A549 (cell line): ENCODE measurements around the gene ARL15. TPM values are rescaled to one million over a fixed set of nuclear protein-coding genes. Genes with fewer than 3 reads are reported as not detected.

Experiments
- ATAC-seq, 2 experiments: fragments of 200-7000 bp in 1 of 2; fragments of >200 bp in 1 of 2; cut with Nextera tagmentation in 1 of 2; cut with Tn5 transposase in 1 of 2; 3 replicates each; pipeline versions ENCODE4 v1.8.0 to v1.9.1; 2018 to 2020; ENCODE audit warnings: mild to moderate bottlenecking in 1 of 2, moderate library complexity in 1 of 2
- CTCF ChIA-PET: fragments of 300-600 bp; sonication (Branson Sonifier 250); formaldehyde crosslinking; extraction: SDS; loops from one replicate; lab custom pipeline; 2021; ENCODE audit warnings: antibody characterized with exemption, inconsistent platforms; lab: Yijun Ruan, JAX
- POLR2A ChIA-PET: fragments of 350-600 bp; formaldehyde crosslinking; extraction: SDS; loops from one replicate; lab custom pipeline; 2021; ENCODE audit warnings: antibody characterized with exemption, inconsistent platforms; lab: Yijun Ruan, JAX
- DNase-seq, 2 experiments: peaks; one replicate each; pipeline versions ENCODE4 v3.0.0 to v3.0.0-alpha.2; 2011 to 2016; ENCODE audit warnings: low read depth in 1 of 2, low spot score in 1 of 2
- FAIRE-seq: peaks from 2 replicates; lab custom pipeline; 2011; peaks lifted over from hg19 to GRCh38; lab: Jason Lieb, UNC
- H3K27ac ChIP-seq, 2 experiments: fragments of >200 bp; sonication (Bioruptor Twin); formaldehyde crosslinking; 3 replicates each; pipeline ENCODE4 v1.5.1; 2016 to 2017
- H3K4me1 ChIP-seq: fragments of >200 bp; sonication (Bioruptor Twin); formaldehyde crosslinking; 3 replicates; pipeline ENCODE4 v1.6.1; 2016
- H3K4me2 ChIP-seq: fragments of >200 bp; sonication (Bioruptor Twin); formaldehyde crosslinking; 3 replicates; pipeline ENCODE4 v1.6.1; 2016
- H3K4me3 ChIP-seq: fragments of >200 bp; sonication (Bioruptor Twin); formaldehyde crosslinking; 3 replicates; pipeline ENCODE4 v1.5.1; 2016
- H3K9me3 ChIP-seq: fragments of >200 bp; sonication (Bioruptor Twin); formaldehyde crosslinking; 3 replicates; pipeline ENCODE4 v1.6.1; 2016
- CBX8 ChIP-seq: fragments of 200-600 bp; sonication (generic); IDR thresholded peaks from 2 replicates; pipeline ENCODE4 v1.6.1; 2016
- CEBPB ChIP-seq, 2 experiments: fragments of >200 bp in 1 of 2; sonication (Bioruptor Twin) in 1 of 2; formaldehyde crosslinking in 1 of 2; IDR thresholded peaks; 2 replicates each; pipeline ENCODE4 v1.6.1; 2012 to 2016
- CHD2 ChIP-seq: fragments of 150-350 bp; IDR thresholded peaks from 2 replicates; pipeline ENCODE4 v1.6.1; 2014; ENCODE audit warnings: low read length; ENCODE audit not compliant: partially characterized antibody
- EP300 ChIP-seq, 2 experiments: fragments of >200 bp; sonication (Bioruptor Twin); formaldehyde crosslinking; IDR thresholded peaks; 2 replicates in 1 of 2; 3 replicates in 1 of 2; pipeline ENCODE4 v1.6.1; 2016 to 2017
- FOSB ChIP-seq: fragments of 250-450 bp; sonication (Bioruptor Pico); IDR thresholded peaks from 2 replicates; pipeline ENCODE4 v1.5.0; 2020; ENCODE audit warnings: mild to moderate bottlenecking, moderate library complexity
- FOSL2 ChIP-seq, 2 experiments: fragments of 450-650 bp in 1 of 2; fragments of >200 bp in 1 of 2; sonication (Bioruptor Twin) in 1 of 2; formaldehyde crosslinking; IDR thresholded peaks; 2 replicates each; pipeline versions ENCODE4 v1.5.0 to v1.6.1; 2016 to 2020; ENCODE audit warnings: mild to moderate bottlenecking in 1 of 2, moderate library complexity in 1 of 2
- HEYL ChIP-seq: fragments of 250-450 bp; sonication (Bioruptor Pico); IDR thresholded peaks from 2 replicates; pipeline ENCODE4 v1.8.0; 2021; ENCODE audit warnings: mild to moderate bottlenecking, moderate library complexity
- HOXA7 ChIP-seq: fragments of 250-450 bp; sonication (Bioruptor Pico); IDR thresholded peaks from 2 replicates; pipeline ENCODE4 v1.5.0; 2020; ENCODE audit warnings: mild to moderate bottlenecking, moderate library complexity
- HOXB13 ChIP-seq: fragments of 250-450 bp; sonication (Bioruptor Pico); IDR thresholded peaks from 2 replicates; pipeline ENCODE4 v1.5.0; 2020; ENCODE audit warnings: low read depth, mild to moderate bottlenecking, moderate library complexity
- MAFK ChIP-seq: fragments of 450-650 bp; IDR thresholded peaks from 2 replicates; pipeline ENCODE4 v1.6.1; 2014; ENCODE audit not compliant: partially characterized antibody
- MAZ ChIP-seq: fragments of 150-350 bp; IDR thresholded peaks from 2 replicates; pipeline ENCODE4 v1.6.1; 2014; ENCODE audit warnings: antibody characterized with exemption, low read depth, low read length, borderline replicate concordance
- MYC ChIP-seq: IDR thresholded peaks from 2 replicates; pipeline ENCODE4 v1.6.1; 2012; ENCODE audit warnings: mild to moderate bottlenecking, inconsistent platforms, low read length, improper control_type of control experiment, borderline replicate concordance
- NFE2L2 ChIP-seq: fragments of 150-350 bp; conservative IDR thresholded peaks from 2 replicates; pipeline ENCODE4 v1.6.1; 2014; ENCODE audit warnings: low read length
- PHF8 ChIP-seq: fragments of 200-600 bp; sonication (generic); IDR thresholded peaks from 2 replicates; pipeline ENCODE4 v1.6.1; 2016; ENCODE audit warnings: low read depth, mild to moderate bottlenecking, antibody characterized with exemption, moderate library complexity, borderline replicate concordance
- RARB ChIP-seq: fragments of 250-450 bp; sonication (Bioruptor Pico); IDR thresholded peaks from 2 replicates; pipeline ENCODE4 v1.8.0; 2021; ENCODE audit warnings: mild to moderate bottlenecking, moderate library complexity
- RNF2 ChIP-seq: fragments of 200-600 bp; sonication (generic); IDR thresholded peaks from 2 replicates; pipeline ENCODE4 v1.6.1; 2016; ENCODE audit warnings: low read depth, mild to moderate bottlenecking, antibody characterized with exemption, moderate library complexity, borderline replicate concordance
- SMC3 ChIP-seq: fragments of >200 bp; sonication (Bioruptor Twin); formaldehyde crosslinking; IDR thresholded peaks from 3 replicates; pipeline ENCODE4 v1.6.1; 2018; ENCODE audit warnings: inconsistent platforms
- SREBF2 ChIP-seq: fragments of 450-650 bp; IDR thresholded peaks from 2 replicates; pipeline ENCODE4 v1.6.1; 2014; ENCODE audit warnings: mild to moderate bottlenecking, moderate library complexity
- TP53 ChIP-seq: fragments of 250-450 bp; sonication (Bioruptor Pico); IDR thresholded peaks from 2 replicates; pipeline ENCODE4 v1.5.0; 2021; ENCODE audit warnings: mild to moderate bottlenecking, moderate library complexity
- WGBS: methylation state at CpG from one replicate; pipeline ENCODE4 v1.1.6; 2017; ENCODE audit errors: missing lambda C conversion rate; 5-methylcytosine and 5-hydroxymethylcytosine counted together
- polyA plus RNA-seq, 4 experiments: library from polyadenylated mRNA; depleted of rRNA in 3 of 4; stranded (reverse); fragments of >200 nt; fragmentation: RNase III in 1 of 4; extraction: RNeasy Plus Mini Kit Qiagen cat#74134 plus additional on column Dnase treatment in 1 of 4; gene quantifications; 2 replicates in 3 of 4; 3 replicates in 1 of 4; pipeline ENCODE4 v1.2.3, GENCODE V29; 2011 to 2017
- TF ChIP-seq, protein P1 (sequence below): fragments of 250-450 bp; sonication (Bioruptor Pico); IDR thresholded peaks from 2 replicates; pipeline ENCODE4 v1.5.0; 2020; ENCODE audit warnings: low read depth, mild to moderate bottlenecking, moderate library complexity
- TF ChIP-seq, protein P2 (sequence below): fragments of 450-650 bp; IDR thresholded peaks from 2 replicates; pipeline ENCODE4 v1.6.1; 2014; ENCODE audit warnings: antibody characterized with exemption
- TF ChIP-seq, protein P3 (sequence below): fragments of >200 bp; sonication (Bioruptor Twin); formaldehyde crosslinking; IDR thresholded peaks from 3 replicates; pipeline ENCODE4 v1.5.1; 2016
- TF ChIP-seq, protein P4 (sequence below): fragments of 200-600 bp; sonication (generic); IDR thresholded peaks from 2 replicates; pipeline ENCODE4 v1.6.1; 2016; ENCODE audit warnings: antibody characterized with exemption, mild to moderate bottlenecking, moderate library complexity

The ARL15 gene
- polyA plus RNA-seq, 2 of the 4 experiments (the other 2 are of a cell fraction), result 11.8 to 12.1 TPM

DNA sequence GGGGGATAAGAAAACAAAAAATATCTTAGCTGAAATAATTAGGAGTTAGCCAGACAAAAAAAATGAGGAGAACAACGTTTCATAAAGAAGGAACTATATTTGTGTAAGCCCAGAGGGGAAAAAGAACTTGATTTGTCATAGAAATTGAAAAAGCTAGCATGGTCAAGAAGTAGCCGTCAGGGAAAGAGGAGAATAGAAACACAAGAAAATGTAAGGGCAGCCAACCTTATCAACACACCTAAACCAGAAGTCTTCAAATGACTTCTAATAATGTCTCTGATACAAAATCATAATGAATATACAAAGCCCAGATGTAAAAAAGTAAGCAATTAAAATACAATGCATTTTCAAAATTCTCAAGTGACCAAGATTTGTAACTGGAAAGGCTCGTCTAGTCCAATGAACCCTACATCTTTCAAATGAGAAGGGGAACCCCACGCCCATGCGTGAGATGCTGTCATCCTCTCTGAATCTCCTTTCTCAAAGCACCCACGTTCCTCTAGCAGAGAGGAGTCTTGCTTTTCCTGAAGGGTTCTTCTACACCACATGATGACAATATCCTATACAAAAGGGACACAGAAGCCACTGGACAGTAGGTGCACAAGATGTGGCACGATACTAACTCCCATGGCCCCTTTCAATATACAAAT is 103.7 kb downstream of the ARL15 start:
- FAIRE-seq, result no peak
- H3K4me3 ChIP-seq, result no peak overlapping the region
- POLR2A ChIA-PET, result no interaction called here
- no peak overlapping the region for H3K27ac ChIP-seq
- 77% methylated on average over 7 of the region's 7 CpGs for WGBS
- TF ChIP-seq RARB (CRISPR knock-in tag) (no peak), TP53 (CRISPR knock-in tag) (no peak), PHF8 (no peak), CEBPB (IDR thresholded peaks at IDR 0.05) (no peak), HOXA7 (CRISPR knock-in tag) (no peak), MAFK (no peak), EP300 (IDR thresholded peaks at IDR 0.05) (no peak), FOSL2 (IDR thresholded peaks at IDR 0.05) (no peak), FOSL2 (CRISPR knock-in tag; IDR thresholded peaks at IDR 0.05) (no peak), CBX8 (no peak), CHD2 (no peak), FOSB (no peak), HEYL (CRISPR knock-in tag) (no peak), MAZ (no peak), RNF2 (no peak)
- TF ChIP-seq, protein P1, sequence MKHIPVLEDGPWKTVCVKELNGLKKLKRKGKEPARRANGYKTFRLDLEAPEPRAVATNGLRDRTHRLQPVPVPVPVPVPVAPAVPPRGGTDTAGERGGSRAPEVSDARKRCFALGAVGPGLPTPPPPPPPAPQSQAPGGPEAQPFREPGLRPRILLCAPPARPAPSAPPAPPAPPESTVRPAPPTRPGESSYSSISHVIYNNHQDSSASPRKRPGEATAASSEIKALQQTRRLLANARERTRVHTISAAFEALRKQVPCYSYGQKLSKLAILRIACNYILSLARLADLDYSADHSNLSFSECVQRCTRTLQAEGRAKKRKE, result no peak
- TF ChIP-seq, protein P2, sequence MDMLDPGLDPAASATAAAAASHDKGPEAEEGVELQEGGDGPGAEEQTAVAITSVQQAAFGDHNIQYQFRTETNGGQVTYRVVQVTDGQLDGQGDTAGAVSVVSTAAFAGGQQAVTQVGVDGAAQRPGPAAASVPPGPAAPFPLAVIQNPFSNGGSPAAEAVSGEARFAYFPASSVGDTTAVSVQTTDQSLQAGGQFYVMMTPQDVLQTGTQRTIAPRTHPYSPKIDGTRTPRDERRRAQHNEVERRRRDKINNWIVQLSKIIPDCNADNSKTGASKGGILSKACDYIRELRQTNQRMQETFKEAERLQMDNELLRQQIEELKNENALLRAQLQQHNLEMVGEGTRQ, result no peak
- no peaks in the 10 kb centered on the region for H3K4me1 ChIP-seq
- no peak for DNase-seq
- no peak overlapping the region for H3K4me2 ChIP-seq
- CTCF ChIA-PET, result no interaction called here
- no peak for ATAC-seq
- no peaks in the 10 kb centered on the region for H3K9me3 ChIP-seq

DNA sequence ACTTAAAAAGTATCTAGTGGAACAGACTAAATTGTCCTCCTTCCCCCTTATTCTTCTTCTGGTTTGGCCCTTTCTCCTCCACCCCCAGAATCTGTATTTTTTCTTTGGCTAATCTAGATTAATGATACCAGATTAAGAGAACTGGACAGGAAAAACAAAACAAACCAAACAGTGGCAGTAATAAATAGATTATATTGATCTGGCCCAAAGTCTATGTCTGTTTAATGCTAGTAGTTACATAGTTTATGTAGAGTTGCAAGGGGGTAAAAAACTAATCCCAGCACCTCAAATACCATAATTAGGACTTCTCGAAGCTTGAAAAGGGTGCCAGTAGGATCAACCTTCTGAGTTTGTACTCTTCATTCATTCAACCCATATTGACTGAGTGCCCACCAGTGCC is 104.5 kb downstream of the ARL15 start:
- no peaks in the 10 kb centered on the region for H3K9me3 ChIP-seq
- ATAC-seq (no peak), DNase-seq (no peak), FAIRE-seq (no peak)
- WGBS, result 94% methylated on average over 1 of the region's 1 CpG
- CTCF ChIA-PET, result no interaction called here
- POLR2A ChIA-PET, result no interaction called here
- H3K4me3 ChIP-seq, result no peak overlapping the region
- TF ChIP-seq NFE2L2 (no peak), TP53 (CRISPR knock-in tag) (no peak), RNF2 (no peak), PHF8 (no peak), SMC3 (no peak), HOXB13 (CRISPR knock-in tag) (no peak), SREBF2 (no peak), MYC (no peak)
- TF ChIP-seq, protein P3, sequence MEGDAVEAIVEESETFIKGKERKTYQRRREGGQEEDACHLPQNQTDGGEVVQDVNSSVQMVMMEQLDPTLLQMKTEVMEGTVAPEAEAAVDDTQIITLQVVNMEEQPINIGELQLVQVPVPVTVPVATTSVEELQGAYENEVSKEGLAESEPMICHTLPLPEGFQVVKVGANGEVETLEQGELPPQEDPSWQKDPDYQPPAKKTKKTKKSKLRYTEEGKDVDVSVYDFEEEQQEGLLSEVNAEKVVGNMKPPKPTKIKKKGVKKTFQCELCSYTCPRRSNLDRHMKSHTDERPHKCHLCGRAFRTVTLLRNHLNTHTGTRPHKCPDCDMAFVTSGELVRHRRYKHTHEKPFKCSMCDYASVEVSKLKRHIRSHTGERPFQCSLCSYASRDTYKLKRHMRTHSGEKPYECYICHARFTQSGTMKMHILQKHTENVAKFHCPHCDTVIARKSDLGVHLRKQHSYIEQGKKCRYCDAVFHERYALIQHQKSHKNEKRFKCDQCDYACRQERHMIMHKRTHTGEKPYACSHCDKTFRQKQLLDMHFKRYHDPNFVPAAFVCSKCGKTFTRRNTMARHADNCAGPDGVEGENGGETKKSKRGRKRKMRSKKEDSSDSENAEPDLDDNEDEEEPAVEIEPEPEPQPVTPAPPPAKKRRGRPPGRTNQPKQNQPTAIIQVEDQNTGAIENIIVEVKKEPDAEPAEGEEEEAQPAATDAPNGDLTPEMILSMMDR, result no peak
- TF ChIP-seq, protein P4, sequence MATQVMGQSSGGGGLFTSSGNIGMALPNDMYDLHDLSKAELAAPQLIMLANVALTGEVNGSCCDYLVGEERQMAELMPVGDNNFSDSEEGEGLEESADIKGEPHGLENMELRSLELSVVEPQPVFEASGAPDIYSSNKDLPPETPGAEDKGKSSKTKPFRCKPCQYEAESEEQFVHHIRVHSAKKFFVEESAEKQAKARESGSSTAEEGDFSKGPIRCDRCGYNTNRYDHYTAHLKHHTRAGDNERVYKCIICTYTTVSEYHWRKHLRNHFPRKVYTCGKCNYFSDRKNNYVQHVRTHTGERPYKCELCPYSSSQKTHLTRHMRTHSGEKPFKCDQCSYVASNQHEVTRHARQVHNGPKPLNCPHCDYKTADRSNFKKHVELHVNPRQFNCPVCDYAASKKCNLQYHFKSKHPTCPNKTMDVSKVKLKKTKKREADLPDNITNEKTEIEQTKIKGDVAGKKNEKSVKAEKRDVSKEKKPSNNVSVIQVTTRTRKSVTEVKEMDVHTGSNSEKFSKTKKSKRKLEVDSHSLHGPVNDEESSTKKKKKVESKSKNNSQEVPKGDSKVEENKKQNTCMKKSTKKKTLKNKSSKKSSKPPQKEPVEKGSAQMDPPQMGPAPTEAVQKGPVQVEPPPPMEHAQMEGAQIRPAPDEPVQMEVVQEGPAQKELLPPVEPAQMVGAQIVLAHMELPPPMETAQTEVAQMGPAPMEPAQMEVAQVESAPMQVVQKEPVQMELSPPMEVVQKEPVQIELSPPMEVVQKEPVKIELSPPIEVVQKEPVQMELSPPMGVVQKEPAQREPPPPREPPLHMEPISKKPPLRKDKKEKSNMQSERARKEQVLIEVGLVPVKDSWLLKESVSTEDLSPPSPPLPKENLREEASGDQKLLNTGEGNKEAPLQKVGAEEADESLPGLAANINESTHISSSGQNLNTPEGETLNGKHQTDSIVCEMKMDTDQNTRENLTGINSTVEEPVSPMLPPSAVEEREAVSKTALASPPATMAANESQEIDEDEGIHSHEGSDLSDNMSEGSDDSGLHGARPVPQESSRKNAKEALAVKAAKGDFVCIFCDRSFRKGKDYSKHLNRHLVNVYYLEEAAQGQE, result no peak
- TF ChIP-seq, protein P1, result no peak
- no peak overlapping the region for H3K27ac ChIP-seq
- no peak overlapping the region for H3K4me2 ChIP-seq
- H3K4me1 ChIP-seq, result no peaks in the 10 kb centered on the region
